ENCODE measurements around the gene PUDP.

DNA sequence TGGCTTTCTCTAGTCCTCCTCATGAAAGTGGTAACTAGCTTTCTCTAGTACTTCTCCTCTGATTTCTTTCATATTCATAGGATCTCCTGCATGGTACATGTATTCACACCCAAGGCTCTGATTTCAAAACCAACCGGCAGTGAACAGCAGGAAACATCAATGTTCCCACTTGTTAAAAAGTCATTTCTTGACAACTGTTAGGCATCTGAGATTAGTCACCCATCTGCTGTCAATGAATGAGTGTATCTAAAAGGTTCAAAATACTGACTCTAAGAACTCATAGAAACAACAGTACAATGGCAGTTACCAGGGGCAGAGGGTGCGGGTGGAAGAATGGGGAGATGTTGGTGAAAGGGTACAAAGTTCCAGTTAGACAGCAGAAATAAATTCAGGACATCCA, 31.5 kb upstream of the PUDP start:
- TF ChIP-seq, protein P1, sequence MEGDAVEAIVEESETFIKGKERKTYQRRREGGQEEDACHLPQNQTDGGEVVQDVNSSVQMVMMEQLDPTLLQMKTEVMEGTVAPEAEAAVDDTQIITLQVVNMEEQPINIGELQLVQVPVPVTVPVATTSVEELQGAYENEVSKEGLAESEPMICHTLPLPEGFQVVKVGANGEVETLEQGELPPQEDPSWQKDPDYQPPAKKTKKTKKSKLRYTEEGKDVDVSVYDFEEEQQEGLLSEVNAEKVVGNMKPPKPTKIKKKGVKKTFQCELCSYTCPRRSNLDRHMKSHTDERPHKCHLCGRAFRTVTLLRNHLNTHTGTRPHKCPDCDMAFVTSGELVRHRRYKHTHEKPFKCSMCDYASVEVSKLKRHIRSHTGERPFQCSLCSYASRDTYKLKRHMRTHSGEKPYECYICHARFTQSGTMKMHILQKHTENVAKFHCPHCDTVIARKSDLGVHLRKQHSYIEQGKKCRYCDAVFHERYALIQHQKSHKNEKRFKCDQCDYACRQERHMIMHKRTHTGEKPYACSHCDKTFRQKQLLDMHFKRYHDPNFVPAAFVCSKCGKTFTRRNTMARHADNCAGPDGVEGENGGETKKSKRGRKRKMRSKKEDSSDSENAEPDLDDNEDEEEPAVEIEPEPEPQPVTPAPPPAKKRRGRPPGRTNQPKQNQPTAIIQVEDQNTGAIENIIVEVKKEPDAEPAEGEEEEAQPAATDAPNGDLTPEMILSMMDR (IDR thresholded peaks at IDR 0.05) = no peak
- TF ChIP-seq POLR2A (IDR thresholded peaks at IDR 0.05) = no peak

Data from body of pancreas (tissue), 4 donors.